ENCODE measurements around the gene REPS1. TPM values are rescaled to one million over a fixed set of nuclear protein-coding genes. Genes with fewer than 3 reads are reported as not detected.
A peak's percentile ranks its signal among the peaks of the same experiment; 100 is the strongest.

REPS1 gene
- total and polyA plus RNA-seq, 2 of the 13 experiments (the other 11 are each of a cell fraction or from before 2014, with no cell fraction given), result 36.4 to 38.3 TPM

GRCh38 chr6:138987643-138988468 is at the start of gene REPS1 (continued):
- TF ChIP-seq HMGXB3 (CRISPR knock-in tag; IDR thresholded peaks at IDR 0.05; ENCODE audit: borderline replicate concordance) (peak; percentile 73), GMEB1 (CRISPR knock-in tag; IDR thresholded peaks at IDR 0.05; ENCODE audit: borderline replicate concordance) (peak; percentile 76; the same call in 1 of the 2 replicates), IKZF5 (CRISPR knock-in tag; IDR thresholded peaks at IDR 0.05) (peak; percentile 89), ZNF543 (CRISPR knock-in tag; IDR thresholded peaks at IDR 0.05) (no peak), PAF1 (CRISPR knock-in tag; IDR thresholded peaks at IDR 0.05) (no peak), MTERF4 (CRISPR knock-in tag; IDR thresholded peaks at IDR 0.05) (peak; percentile 91; the same call in 1 of the 2 replicates), TFAP4 (IDR thresholded peaks at IDR 0.05; ENCODE audit: borderline replicate concordance, low read depth) (no peak), ZFP41 (CRISPR knock-in tag; IDR thresholded peaks at IDR 0.05; ENCODE audit: borderline replicate concordance) (no peak; the same call in 1 of the 2 replicates), ZNF451 (CRISPR knock-in tag; IDR thresholded peaks at IDR 0.05) (peak; percentile 34; the same call in 1 of the 2 replicates), ZNF776 (CRISPR knock-in tag; IDR thresholded peaks at IDR 0.05) (peak; percentile 38; the same call in 1 of the 2 replicates), UBTF (CRISPR knock-in tag; IDR thresholded peaks at IDR 0.05) (peak; percentile 98), GLMP (CRISPR knock-in tag; IDR thresholded peaks at IDR 0.05; ENCODE audit: borderline replicate concordance) (no peak), RFX1 (IDR thresholded peaks at IDR 0.05) (no peak), CHD4 (IDR thresholded peaks at IDR 0.05; ENCODE audit: borderline replicate concordance, low read length) (no peak)
